ENCODE measurements around the gene PPP1R12C. TPM values are rescaled to one million over a fixed set of nuclear protein-coding genes. Genes with fewer than 3 reads are reported as not detected.

Gene PPP1R12C
- total RNA-seq, 1 experiment from 2014 or later: 158 TPM

- DNase-seq (ENCODE audit: low read depth, low spot score) (no peak), ATAC-seq (no peak)
- POLR2A ChIA-PET: no interaction called here
- H3K27ac ChIP-seq (ENCODE audit: low read length): no peak overlapping the region
- H3K4me1 ChIP-seq (ENCODE audit: control insufficient read depth, insufficient read depth, low read length): peaks cover 8% of the 10 kb centered on the region; the same call in 1 of the 2 replicates
- BruUV-seq (replicated peaks): no TSS peak
- no peaks in the 10 kb centered on the region for H3K36me3 ChIP-seq (ENCODE audit: control insufficient read depth, insufficient read depth, low read length)
- TF ChIP-seq POLR2AphosphoS5 (IDR thresholded peaks at IDR 0.05; ENCODE audit: low read depth, low read length) (no peak), CTCF (IDR thresholded peaks at IDR 0.05) (no peak), TCF7L2 (IDR thresholded peaks at IDR 0.05; ENCODE audit: low read depth, low read length) (no peak)
- in situ Hi-C loops (cut with HindIII; ENCODE audit: low pct_unique_long_range_greater_than_20kb, low sequenced_read_pairs): no loop called here
- intact Hi-C loops (cut with micrococcal nuclease; ENCODE audit: unreplicated experiment): no loop called here
- CTCF ChIA-PET: no interaction called here
- H3K9me3 ChIP-seq (ENCODE audit: control insufficient read depth, insufficient read depth, low read depth, low read length): no peaks in the 10 kb centered on the region
- H3K4me3 ChIP-seq (ENCODE audit: low read depth in 2 of 2, low read length in 2 of 2): no peak overlapping the region
- no peaks in the 10 kb centered on the region for H3K27me3 ChIP-seq (ENCODE audit: control insufficient read depth, insufficient read depth, low read length)
Observed at GRCh38 chr19:55153652-55154264, 36.3 kb upstream of the PPP1R12C start.

- ATAC-seq: no peak
Observed at GRCh38 chr19:55152017-55152416, 34.6 kb upstream of the PPP1R12C start.

More at GRCh38 chr19:55152017-55152416, 34.6 kb upstream of the PPP1R12C start:
- Histone ChIP-seq H3K27me3 (ENCODE audit: control insufficient read depth, insufficient read depth, low read length) (no peaks in the 10 kb centered on the region), H3K4me1 (ENCODE audit: control insufficient read depth, insufficient read depth, low read length) (peaks cover 11% of the 10 kb centered on the region; the same call in 1 of the 2 replicates), H3K9me3 (ENCODE audit: control insufficient read depth, insufficient read depth, low read depth, low read length) (no peaks in the 10 kb centered on the region), H3K4me3 (ENCODE audit: low read depth in 2 of 2, low read length in 2 of 2) (no peak overlapping the region), H3K36me3 (ENCODE audit: control insufficient read depth, insufficient read depth, low read length) (no peaks in the 10 kb centered on the region), H3K27ac (ENCODE audit: low read length) (no peak overlapping the region; the same call in 1 of the 2 replicates)
- DNase-seq (ENCODE audit: low read depth, low spot score): no peak
- ChIA-PET POLR2A (interaction anchor here (0.6 kb wide), 1 partner anchor 14 kb away, joined by 4 read pairs; no protein-coding TSS in a partner anchor), CTCF (interaction anchor here (0.8 kb wide), 1 partner anchor 232 kb away, joined by 4 read pairs; no protein-coding TSS in a partner anchor)
- in situ Hi-C loops (cut with HindIII; ENCODE audit: low pct_unique_long_range_greater_than_20kb, low sequenced_read_pairs): no loop called here
- TF ChIP-seq CTCF (IDR thresholded peaks at IDR 0.05) (no peak), TCF7L2 (IDR thresholded peaks at IDR 0.05; ENCODE audit: low read depth, low read length) (no peak), POLR2AphosphoS5 (IDR thresholded peaks at IDR 0.05; ENCODE audit: low read depth, low read length) (no peak), SIN3A (IDR thresholded peaks at IDR 0.05; ENCODE audit: borderline replicate concordance, insufficient read depth, low read depth, low read length) (no peak), REST (IDR thresholded peaks at IDR 0.05; ENCODE audit: insufficient read depth in 1 of 2, low read depth in 2 of 2, low read length in 1 of 2) (no peak)
- intact Hi-C loops (cut with micrococcal nuclease; ENCODE audit: unreplicated experiment): no loop called here
- no TSS peak for BruUV-seq (replicated peaks)
